GM12878 (cell line): ENCODE measurements around the gene DDX50. TPM values are rescaled to one million over a fixed set of nuclear protein-coding genes. Genes with fewer than 3 reads are reported as not detected.

Source experiments
- ATAC-seq: fragments of 200-7000 bp; cut with Tn5 transposase; 3 replicates; pipeline ENCODE4 v1.9.1; 2020; ENCODE audit warnings: mild to moderate bottlenecking, moderate library complexity
- BruUV-seq: library from RNA; stranded (reverse); fragments of 400-500 nt; replicated peaks from 2 replicates; lab custom pipeline; 2021; lab: Mats Ljungman, UMichigan
- CTCF ChIA-PET: fragments of 300-600 bp; sonication (Branson Sonifier 250); formaldehyde crosslinking; extraction: SDS; loops from one replicate; lab custom pipeline; 2021; ENCODE audit warnings: inconsistent platforms; lab: Yijun Ruan, JAX
- POLR2A ChIA-PET: fragments of 350-600 bp; formaldehyde crosslinking; extraction: SDS; loops from one replicate; lab custom pipeline; 2021; ENCODE audit warnings: inconsistent platforms; lab: Charles Lee
- RAD21 ChIA-PET: fragments of 300-600 bp; sonication (Branson Sonifier 250); formaldehyde crosslinking; loops from one replicate; lab custom pipeline; 2023; ENCODE audit warnings: antibody characterized with exemption; ENCODE audit not compliant: unreplicated experiment; lab: Charles Lee
- SMC1A ChIA-PET: fragments of 300-600 bp; sonication (Branson Sonifier 250); formaldehyde crosslinking; loops from one replicate; lab custom pipeline; 2023; ENCODE audit not compliant: unreplicated experiment, uncharacterized antibody; lab: Charles Lee
- DNase-seq: peaks from one replicate; pipeline ENCODE4 v3.0.0-alpha.2; 2011; ENCODE audit warnings: low read depth, low spot score
- FAIRE-seq: peaks from 3 replicates; lab custom pipeline; 2011; peaks lifted over from hg19 to GRCh38; lab: Jason Lieb, UNC
- H2AFZ ChIP-seq: 2 replicates; pipeline ENCODE4 v1.6.0; 2011; ENCODE audit warnings: low read depth, low read length, control low read depth; ENCODE audit not compliant: control insufficient read depth
- H3K27ac ChIP-seq: 2 replicates; pipeline ENCODE4 v1.5.1; 2011; ENCODE audit warnings: control low read depth; ENCODE audit not compliant: control insufficient read depth, insufficient read depth
- H3K27me3 ChIP-seq, 2 experiments: replicated peaks in 1 of 2; 2 replicates each; pipeline versions ENCODE4 v1.6.0 to v1.6.1; 2011; ENCODE audit warnings: low read length in 1 of 2; ENCODE audit not compliant: control insufficient read depth in 2 of 2, insufficient read depth in 2 of 2
- H3K36me3 ChIP-seq, 2 experiments: 2 replicates each; pipeline ENCODE4 v1.5.1; 2011; ENCODE audit warnings: low read length in 1 of 2; ENCODE audit not compliant: control insufficient read depth in 2 of 2, insufficient read depth in 2 of 2
- H3K4me1 ChIP-seq: 2 replicates; pipeline ENCODE4 v1.6.1; 2011; ENCODE audit warnings: mild to moderate bottlenecking, low read length, moderate library complexity, mixed read lengths; ENCODE audit not compliant: control insufficient read depth, insufficient read depth
- H3K4me2 ChIP-seq: 2 replicates; pipeline ENCODE4 v1.6.0; 2011; ENCODE audit warnings: control low read depth; ENCODE audit not compliant: control insufficient read depth, insufficient read depth
- H3K4me3 ChIP-seq: fragments of 200-600 bp; sonication (generic); 2 replicates; pipeline ENCODE4 v1.5.1; 2016
- H3K79me2 ChIP-seq: 2 replicates; pipeline ENCODE4 v1.6.0; 2011; ENCODE audit warnings: low read length; ENCODE audit not compliant: control insufficient read depth, insufficient read depth
- H3K9ac ChIP-seq: 2 replicates; pipeline ENCODE4 v1.8.0; 2011; ENCODE audit warnings: low read length, control low read depth, mixed read lengths; ENCODE audit not compliant: control insufficient read depth, insufficient read depth
- H3K9me3 ChIP-seq: replicated peaks from 3 replicates; pipeline ENCODE4 v1.5.1; 2011; ENCODE audit warnings: mild to moderate bottlenecking, low read length; ENCODE audit not compliant: control insufficient read depth, insufficient read depth
- H4K20me1 ChIP-seq: 2 replicates; pipeline ENCODE4 v1.6.0; 2011; ENCODE audit not compliant: control insufficient read depth, insufficient read depth
- BACH1 ChIP-seq: fragments of 450-650 bp; IDR thresholded peaks from 2 replicates; pipeline ENCODE4 v1.6.1; 2017; ENCODE audit warnings: mild to moderate bottlenecking, borderline replicate concordance
- EED ChIP-seq: sonication (generic); IDR thresholded peaks from 2 replicates; pipeline ENCODE4 v1.6.1; 2016; ENCODE audit warnings: antibody characterized with exemption, low read depth
- HDAC6 ChIP-seq: fragments of 200-600 bp; sonication (generic); IDR thresholded peaks from one replicate; pipeline ENCODE4 v1.8.0; 2017; ENCODE audit warnings: antibody characterized with exemption; ENCODE audit not compliant: unreplicated experiment
- SPI1 ChIP-seq: IDR thresholded peaks from 2 replicates; pipeline ENCODE4 v1.6.1; 2011; ENCODE audit warnings: low read depth, mild to moderate bottlenecking, low read length, moderate library complexity, borderline replicate concordance; ENCODE audit not compliant: insufficient read depth
- SREBF1 ChIP-seq: IDR thresholded peaks from 2 replicates; pipeline ENCODE4 v1.6.1; 2012; ENCODE audit warnings: mild to moderate bottlenecking, low read length
- YY1 ChIP-seq: IDR thresholded peaks from 2 replicates; pipeline ENCODE4 v1.6.1; 2011; ENCODE audit warnings: low read depth, mild to moderate bottlenecking, low read length
- WGBS: methylation state at CpG from one replicate; pipeline ENCODE4 v1.1.6; 2016; ENCODE audit warnings: low lambda C conversion rate; ENCODE audit not compliant: insufficient replicate concordance, insufficient coverage; ENCODE audit errors: missing lambda C conversion rate; 5-methylcytosine and 5-hydroxymethylcytosine counted together
- in situ Hi-C: fragments of 300-500 bp; cut with MboI; formaldehyde crosslinking; loops from 9 replicates; pipeline ENCODE4 v1.14.3; 2018; ENCODE audit warnings: mixed read lengths
- intact Hi-C: fragments of 100-400 bp; cut with micrococcal nuclease; formaldehyde crosslinking; loops from one replicate; pipeline ENCODE4 v1.14.2; 2022; ENCODE audit not compliant: unreplicated experiment
- polyA plus RNA-seq, 11 experiments: library from polyadenylated mRNA; depleted of rRNA in 4 of 11; unstranded in 6 of 11; stranded (reverse) in 5 of 11; fragments of >200 nt; fragmentation: Nextera tagmentation in 4 of 11; fragmentation: Illumina TruSeq in 1 of 11; extraction: Ambion mirVana in 4 of 11; extraction: Trizol in 1 of 11; gene quantifications; 1 replicate in 1 of 11; 2 replicates in 10 of 11; pipeline versions ENCODE4 v1.2.1 to v1.2.3, GENCODE V29; 2011 to 2016; ENCODE audit warnings: inconsistent platforms in 2 of 11, missing spikeins in 2 of 11, low read depth in 1 of 11
- total RNA-seq, 4 experiments: library from RNA; depleted of rRNA in 3 of 4; stranded (reverse); fragments of >200 nt in 3 of 4; fragmentation: Illumina TruSeq in 1 of 4; extraction: Trizol in 1 of 4; gene quantifications; 2 replicates each; pipeline versions ENCODE4 v1.2.1 to v1.2.3, GENCODE V29; 2013 to 2021
- TF ChIP-seq, protein P1 (sequence below): fragments of 450-650 bp; IDR thresholded peaks from 2 replicates; pipeline ENCODE4 v1.6.1; 2017; ENCODE audit warnings: borderline replicate concordance
- TF ChIP-seq, protein P2 (sequence below): fragments of 450-650 bp; IDR thresholded peaks from 2 replicates; pipeline ENCODE4 v1.6.1; 2017; ENCODE audit warnings: mild to moderate bottlenecking
- TF ChIP-seq, protein P3 (sequence below): fragments of 150-350 bp; IDR thresholded peaks from 2 replicates; pipeline ENCODE4 v1.6.1; 2016; ENCODE audit warnings: low read depth, low read length

Gene DDX50
- total and polyA plus RNA-seq, 10 of the 15 experiments (the other 5 are each of a cell fraction or from before 2014, with no cell fraction given) = 24.9 to 52.0 (median 36.8) TPM

DNA sequence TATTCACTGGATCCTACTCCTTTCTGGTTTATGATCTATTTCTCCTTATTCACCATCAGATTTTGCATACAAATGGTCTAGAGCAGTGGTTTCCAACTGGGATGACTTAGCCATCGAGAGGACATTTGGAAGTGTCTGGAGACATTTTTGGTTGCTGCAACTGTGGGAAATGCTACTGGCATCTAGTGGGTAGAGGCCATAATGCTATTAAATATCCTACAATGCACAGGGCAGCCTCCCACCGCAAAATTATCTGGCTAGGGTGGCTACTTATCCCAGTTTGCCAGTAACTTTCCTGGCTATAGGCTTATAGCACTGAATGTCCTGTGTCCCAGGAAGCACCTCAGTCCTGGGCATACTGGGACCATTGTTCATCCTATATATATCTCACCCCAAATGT is 21.5 kb upstream of the DDX50 start:
- H3K4me2 ChIP-seq = no peak overlapping the region
- H3K4me1 ChIP-seq = no peaks in the 10 kb centered on the region
- no peak overlapping the region for H2AFZ ChIP-seq
- ChIA-PET POLR2A (no interaction called here), RAD21 (no interaction called here), SMC1A (no interaction called here)
- H3K27ac ChIP-seq = no peak overlapping the region
- H3K36me3 ChIP-seq = no peaks in the 10 kb centered on the region
- no peak for DNase-seq
- no peaks in the 10 kb centered on the region for H3K9me3 ChIP-seq
- H3K4me3 ChIP-seq = no peak overlapping the region
- no peak overlapping the region for H3K9ac ChIP-seq
- WGBS = 33% methylated on average over 2 of the region's 2 CpGs
- in situ Hi-C loops = no loop called here
- ATAC-seq = no peak
- no peaks in the 10 kb centered on the region for H3K27me3 ChIP-seq
- no TSS peak for BruUV-seq
- intact Hi-C loops = no loop called here
- FAIRE-seq = no peak
- TF ChIP-seq, protein P1, sequence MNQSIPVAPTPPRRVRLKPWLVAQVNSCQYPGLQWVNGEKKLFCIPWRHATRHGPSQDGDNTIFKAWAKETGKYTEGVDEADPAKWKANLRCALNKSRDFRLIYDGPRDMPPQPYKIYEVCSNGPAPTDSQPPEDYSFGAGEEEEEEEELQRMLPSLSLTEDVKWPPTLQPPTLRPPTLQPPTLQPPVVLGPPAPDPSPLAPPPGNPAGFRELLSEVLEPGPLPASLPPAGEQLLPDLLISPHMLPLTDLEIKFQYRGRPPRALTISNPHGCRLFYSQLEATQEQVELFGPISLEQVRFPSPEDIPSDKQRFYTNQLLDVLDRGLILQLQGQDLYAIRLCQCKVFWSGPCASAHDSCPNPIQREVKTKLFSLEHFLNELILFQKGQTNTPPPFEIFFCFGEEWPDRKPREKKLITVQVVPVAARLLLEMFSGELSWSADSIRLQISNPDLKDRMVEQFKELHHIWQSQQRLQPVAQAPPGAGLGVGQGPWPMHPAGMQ = no peak
- TF ChIP-seq SPI1 = no peak
- TF ChIP-seq HDAC6 = no peak
- TF ChIP-seq BACH1 = no peak
- TF ChIP-seq SREBF1 = no peak
- TF ChIP-seq, all 136 proteins: peak for 0
- Histone ChIP-seq H3K79me2 (no peaks in the 10 kb centered on the region), H4K20me1 (no peaks in the 10 kb centered on the region)
- CTCF ChIA-PET = no interaction called here

DNA sequence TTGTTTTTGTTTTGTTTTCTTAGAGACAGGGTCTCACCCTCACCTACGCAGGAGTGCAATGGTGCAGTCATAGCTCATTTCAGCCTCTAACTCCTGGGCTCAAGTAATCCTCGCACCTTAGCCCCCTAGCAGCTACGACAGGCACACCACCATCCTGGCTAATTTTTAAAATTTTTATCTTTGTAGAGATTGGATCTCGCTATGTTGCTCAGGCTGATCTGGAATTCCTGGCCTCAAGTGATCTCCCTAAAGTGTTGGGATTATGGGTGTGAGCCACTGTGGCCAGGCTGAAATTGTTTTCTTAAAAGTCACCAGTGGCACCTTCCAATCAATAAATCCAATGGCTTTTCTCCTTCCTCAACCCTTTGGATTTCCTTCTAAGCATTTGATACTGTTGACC is 20.9 kb upstream of the DDX50 start:
- ChIA-PET SMC1A (no interaction called here), POLR2A (no interaction called here), RAD21 (no interaction called here), CTCF (no interaction called here)
- Histone ChIP-seq H3K4me2 (no peak overlapping the region), H3K79me2 (no peaks in the 10 kb centered on the region), H3K4me3 (no peak overlapping the region), H4K20me1 (no peaks in the 10 kb centered on the region), H3K36me3 (no peaks in the 10 kb centered on the region), H3K4me1 (no peaks in the 10 kb centered on the region), H3K27me3 (no peaks in the 10 kb centered on the region), H3K9me3 (no peaks in the 10 kb centered on the region), H3K27ac (no peak overlapping the region), H2AFZ (no peak overlapping the region), H3K9ac (no peak overlapping the region)
- FAIRE-seq = no peak
- intact Hi-C loops (no loop called here), in situ Hi-C loops (no loop called here)
- DNase-seq = no peak
- no peak for ATAC-seq
- no TSS peak for BruUV-seq
- WGBS = 61% methylated on average over 4 of the region's 4 CpGs
- no peak for TF ChIP-seq YY1
- TF ChIP-seq, protein P2, sequence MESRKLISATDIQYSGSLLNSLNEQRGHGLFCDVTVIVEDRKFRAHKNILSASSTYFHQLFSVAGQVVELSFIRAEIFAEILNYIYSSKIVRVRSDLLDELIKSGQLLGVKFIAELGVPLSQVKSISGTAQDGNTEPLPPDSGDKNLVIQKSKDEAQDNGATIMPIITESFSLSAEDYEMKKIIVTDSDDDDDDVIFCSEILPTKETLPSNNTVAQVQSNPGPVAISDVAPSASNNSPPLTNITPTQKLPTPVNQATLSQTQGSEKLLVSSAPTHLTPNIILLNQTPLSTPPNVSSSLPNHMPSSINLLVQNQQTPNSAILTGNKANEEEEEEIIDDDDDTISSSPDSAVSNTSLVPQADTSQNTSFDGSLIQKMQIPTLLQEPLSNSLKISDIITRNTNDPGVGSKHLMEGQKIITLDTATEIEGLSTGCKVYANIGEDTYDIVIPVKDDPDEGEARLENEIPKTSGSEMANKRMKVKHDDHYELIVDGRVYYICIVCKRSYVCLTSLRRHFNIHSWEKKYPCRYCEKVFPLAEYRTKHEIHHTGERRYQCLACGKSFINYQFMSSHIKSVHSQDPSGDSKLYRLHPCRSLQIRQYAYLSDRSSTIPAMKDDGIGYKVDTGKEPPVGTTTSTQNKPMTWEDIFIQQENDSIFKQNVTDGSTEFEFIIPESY = no peak
- TF ChIP-seq, protein P3, sequence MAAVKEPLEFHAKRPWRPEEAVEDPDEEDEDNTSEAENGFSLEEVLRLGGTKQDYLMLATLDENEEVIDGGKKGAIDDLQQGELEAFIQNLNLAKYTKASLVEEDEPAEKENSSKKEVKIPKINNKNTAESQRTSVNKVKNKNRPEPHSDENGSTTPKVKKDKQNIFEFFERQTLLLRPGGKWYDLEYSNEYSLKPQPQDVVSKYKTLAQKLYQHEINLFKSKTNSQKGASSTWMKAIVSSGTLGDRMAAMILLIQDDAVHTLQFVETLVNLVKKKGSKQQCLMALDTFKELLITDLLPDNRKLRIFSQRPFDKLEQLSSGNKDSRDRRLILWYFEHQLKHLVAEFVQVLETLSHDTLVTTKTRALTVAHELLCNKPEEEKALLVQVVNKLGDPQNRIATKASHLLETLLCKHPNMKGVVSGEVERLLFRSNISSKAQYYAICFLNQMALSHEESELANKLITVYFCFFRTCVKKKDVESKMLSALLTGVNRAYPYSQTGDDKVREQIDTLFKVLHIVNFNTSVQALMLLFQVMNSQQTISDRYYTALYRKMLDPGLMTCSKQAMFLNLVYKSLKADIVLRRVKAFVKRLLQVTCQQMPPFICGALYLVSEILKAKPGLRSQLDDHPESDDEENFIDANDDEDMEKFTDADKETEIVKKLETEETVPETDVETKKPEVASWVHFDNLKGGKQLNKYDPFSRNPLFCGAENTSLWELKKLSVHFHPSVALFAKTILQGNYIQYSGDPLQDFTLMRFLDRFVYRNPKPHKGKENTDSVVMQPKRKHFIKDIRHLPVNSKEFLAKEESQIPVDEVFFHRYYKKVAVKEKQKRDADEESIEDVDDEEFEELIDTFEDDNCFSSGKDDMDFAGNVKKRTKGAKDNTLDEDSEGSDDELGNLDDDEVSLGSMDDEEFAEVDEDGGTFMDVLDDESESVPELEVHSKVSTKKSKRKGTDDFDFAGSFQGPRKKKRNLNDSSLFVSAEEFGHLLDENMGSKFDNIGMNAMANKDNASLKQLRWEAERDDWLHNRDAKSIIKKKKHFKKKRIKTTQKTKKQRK = no peak
- TF ChIP-seq EED = no peak
